ENCODE results near the gene PSMF1. TPM values are rescaled to one million over a fixed set of nuclear protein-coding genes. Genes with fewer than 3 reads are reported as not detected.

The PSMF1 gene
- total and polyA plus RNA-seq, 4 donors, result 43.6 to 126 (median 83.8) TPM

DNA sequence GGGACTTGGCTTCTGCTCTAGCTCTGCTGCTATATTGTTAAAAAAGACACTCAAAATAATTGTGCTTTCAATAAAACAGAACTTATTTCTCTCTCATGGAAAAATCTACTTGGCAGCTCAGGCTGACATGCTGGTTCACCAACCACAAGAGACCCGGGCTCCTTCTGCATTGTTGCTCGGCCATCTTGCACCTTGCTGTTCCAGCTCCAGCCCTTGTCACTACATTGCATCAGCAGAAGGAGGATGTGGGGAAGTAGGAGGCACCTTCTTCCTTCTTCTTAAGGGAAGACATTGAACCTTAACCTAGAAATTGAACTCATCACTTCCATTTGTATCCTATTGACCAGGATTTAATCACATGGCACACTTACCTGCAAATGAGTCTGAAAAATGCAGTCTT lies 78.2 kb downstream of the PSMF1 start:
- H3K27me3 ChIP-seq (ENCODE audit: control insufficient read depth in 4 of 4, insufficient read depth in 4 of 4, low read length in 3 of 4), result no peaks in the 10 kb centered on the region
- H3K9me3 ChIP-seq (ENCODE audit: control insufficient read depth in 4 of 4, low read length in 3 of 4), result no peaks in the 10 kb centered on the region
- TF ChIP-seq YY1 (IDR thresholded peaks at IDR 0.05), result no peak
- no peak for TF ChIP-seq GABPA (IDR thresholded peaks at IDR 0.05 in 1 of 2, conservative IDR thresholded peaks at IDR 0.05 in 1 of 2)
- TF ChIP-seq HNF4A (conservative IDR thresholded peaks at IDR 0.05), result no peak
- no peak for TF ChIP-seq FOXA2 (IDR thresholded peaks at IDR 0.05)
- TF ChIP-seq SP1 (IDR thresholded peaks at IDR 0.05), result no peak
- no peak for TF ChIP-seq JUND (IDR thresholded peaks at IDR 0.05)
- TF ChIP-seq NR2F2 (IDR thresholded peaks at IDR 0.05), result no peak
- TF ChIP-seq FOXA1 (IDR thresholded peaks at IDR 0.05), result no peak
- TF ChIP-seq, protein P1, sequence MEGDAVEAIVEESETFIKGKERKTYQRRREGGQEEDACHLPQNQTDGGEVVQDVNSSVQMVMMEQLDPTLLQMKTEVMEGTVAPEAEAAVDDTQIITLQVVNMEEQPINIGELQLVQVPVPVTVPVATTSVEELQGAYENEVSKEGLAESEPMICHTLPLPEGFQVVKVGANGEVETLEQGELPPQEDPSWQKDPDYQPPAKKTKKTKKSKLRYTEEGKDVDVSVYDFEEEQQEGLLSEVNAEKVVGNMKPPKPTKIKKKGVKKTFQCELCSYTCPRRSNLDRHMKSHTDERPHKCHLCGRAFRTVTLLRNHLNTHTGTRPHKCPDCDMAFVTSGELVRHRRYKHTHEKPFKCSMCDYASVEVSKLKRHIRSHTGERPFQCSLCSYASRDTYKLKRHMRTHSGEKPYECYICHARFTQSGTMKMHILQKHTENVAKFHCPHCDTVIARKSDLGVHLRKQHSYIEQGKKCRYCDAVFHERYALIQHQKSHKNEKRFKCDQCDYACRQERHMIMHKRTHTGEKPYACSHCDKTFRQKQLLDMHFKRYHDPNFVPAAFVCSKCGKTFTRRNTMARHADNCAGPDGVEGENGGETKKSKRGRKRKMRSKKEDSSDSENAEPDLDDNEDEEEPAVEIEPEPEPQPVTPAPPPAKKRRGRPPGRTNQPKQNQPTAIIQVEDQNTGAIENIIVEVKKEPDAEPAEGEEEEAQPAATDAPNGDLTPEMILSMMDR (IDR thresholded peaks at IDR 0.05; ENCODE audit: low read depth, low read length, missing input control), result no peak
- TF ChIP-seq HNF4G (IDR thresholded peaks at IDR 0.05), result no peak
- no peak for TF ChIP-seq EGR1 (IDR thresholded peaks at IDR 0.05; ENCODE audit: low read depth in 2 of 2)
- TF ChIP-seq RXRA (IDR thresholded peaks at IDR 0.05), result no peak
- no peak for TF ChIP-seq TAF1 (conservative IDR thresholded peaks at IDR 0.05)
- TF ChIP-seq, protein P2, sequence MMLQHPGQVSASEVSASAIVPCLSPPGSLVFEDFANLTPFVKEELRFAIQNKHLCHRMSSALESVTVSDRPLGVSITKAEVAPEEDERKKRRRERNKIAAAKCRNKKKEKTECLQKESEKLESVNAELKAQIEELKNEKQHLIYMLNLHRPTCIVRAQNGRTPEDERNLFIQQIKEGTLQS (IDR thresholded peaks at IDR 0.05), result no peak
- TF ChIP-seq RAD21 (IDR thresholded peaks at IDR 0.05), result no peak
- TF ChIP-seq, protein P3, sequence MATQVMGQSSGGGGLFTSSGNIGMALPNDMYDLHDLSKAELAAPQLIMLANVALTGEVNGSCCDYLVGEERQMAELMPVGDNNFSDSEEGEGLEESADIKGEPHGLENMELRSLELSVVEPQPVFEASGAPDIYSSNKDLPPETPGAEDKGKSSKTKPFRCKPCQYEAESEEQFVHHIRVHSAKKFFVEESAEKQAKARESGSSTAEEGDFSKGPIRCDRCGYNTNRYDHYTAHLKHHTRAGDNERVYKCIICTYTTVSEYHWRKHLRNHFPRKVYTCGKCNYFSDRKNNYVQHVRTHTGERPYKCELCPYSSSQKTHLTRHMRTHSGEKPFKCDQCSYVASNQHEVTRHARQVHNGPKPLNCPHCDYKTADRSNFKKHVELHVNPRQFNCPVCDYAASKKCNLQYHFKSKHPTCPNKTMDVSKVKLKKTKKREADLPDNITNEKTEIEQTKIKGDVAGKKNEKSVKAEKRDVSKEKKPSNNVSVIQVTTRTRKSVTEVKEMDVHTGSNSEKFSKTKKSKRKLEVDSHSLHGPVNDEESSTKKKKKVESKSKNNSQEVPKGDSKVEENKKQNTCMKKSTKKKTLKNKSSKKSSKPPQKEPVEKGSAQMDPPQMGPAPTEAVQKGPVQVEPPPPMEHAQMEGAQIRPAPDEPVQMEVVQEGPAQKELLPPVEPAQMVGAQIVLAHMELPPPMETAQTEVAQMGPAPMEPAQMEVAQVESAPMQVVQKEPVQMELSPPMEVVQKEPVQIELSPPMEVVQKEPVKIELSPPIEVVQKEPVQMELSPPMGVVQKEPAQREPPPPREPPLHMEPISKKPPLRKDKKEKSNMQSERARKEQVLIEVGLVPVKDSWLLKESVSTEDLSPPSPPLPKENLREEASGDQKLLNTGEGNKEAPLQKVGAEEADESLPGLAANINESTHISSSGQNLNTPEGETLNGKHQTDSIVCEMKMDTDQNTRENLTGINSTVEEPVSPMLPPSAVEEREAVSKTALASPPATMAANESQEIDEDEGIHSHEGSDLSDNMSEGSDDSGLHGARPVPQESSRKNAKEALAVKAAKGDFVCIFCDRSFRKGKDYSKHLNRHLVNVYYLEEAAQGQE (IDR thresholded peaks at IDR 0.05), result no peak
- TF ChIP-seq, protein P4, sequence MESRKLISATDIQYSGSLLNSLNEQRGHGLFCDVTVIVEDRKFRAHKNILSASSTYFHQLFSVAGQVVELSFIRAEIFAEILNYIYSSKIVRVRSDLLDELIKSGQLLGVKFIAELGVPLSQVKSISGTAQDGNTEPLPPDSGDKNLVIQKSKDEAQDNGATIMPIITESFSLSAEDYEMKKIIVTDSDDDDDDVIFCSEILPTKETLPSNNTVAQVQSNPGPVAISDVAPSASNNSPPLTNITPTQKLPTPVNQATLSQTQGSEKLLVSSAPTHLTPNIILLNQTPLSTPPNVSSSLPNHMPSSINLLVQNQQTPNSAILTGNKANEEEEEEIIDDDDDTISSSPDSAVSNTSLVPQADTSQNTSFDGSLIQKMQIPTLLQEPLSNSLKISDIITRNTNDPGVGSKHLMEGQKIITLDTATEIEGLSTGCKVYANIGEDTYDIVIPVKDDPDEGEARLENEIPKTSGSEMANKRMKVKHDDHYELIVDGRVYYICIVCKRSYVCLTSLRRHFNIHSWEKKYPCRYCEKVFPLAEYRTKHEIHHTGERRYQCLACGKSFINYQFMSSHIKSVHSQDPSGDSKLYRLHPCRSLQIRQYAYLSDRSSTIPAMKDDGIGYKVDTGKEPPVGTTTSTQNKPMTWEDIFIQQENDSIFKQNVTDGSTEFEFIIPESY (IDR thresholded peaks at IDR 0.05), result no peak
- TF ChIP-seq, protein P5, sequence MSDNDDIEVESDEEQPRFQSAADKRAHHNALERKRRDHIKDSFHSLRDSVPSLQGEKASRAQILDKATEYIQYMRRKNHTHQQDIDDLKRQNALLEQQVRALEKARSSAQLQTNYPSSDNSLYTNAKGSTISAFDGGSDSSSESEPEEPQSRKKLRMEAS (IDR thresholded peaks at IDR 0.05), result no peak
- H3K4me1 ChIP-seq (ENCODE audit: control insufficient read depth in 4 of 4, insufficient read depth in 4 of 4, low read length in 3 of 4), result peaks cover 2 to 9% (median 6%) of the 10 kb centered on the region in 4 donors
- WGBS, result 93% methylated on average over 2 of the region's 2 CpGs
- H3K36me3 ChIP-seq (ENCODE audit: control insufficient read depth in 4 of 4, insufficient read depth in 3 of 4, low read depth in 1 of 4, low read length in 3 of 4), result no peaks in the 10 kb centered on the region
- no peak overlapping the region for H3K4me3 ChIP-seq (ENCODE audit: low read depth in 1 of 3, low read length in 3 of 3)
- no peak overlapping the region for H3K9ac ChIP-seq (ENCODE audit: low read depth in 1 of 2, low read length in 2 of 2)
- no peak overlapping the region for H3K27ac ChIP-seq (ENCODE audit: low read depth in 1 of 2, low read length in 2 of 2)
- DNase-seq (ENCODE audit: low spot score), result no peak
